Measurements from ENCODE around the gene SBF2. TPM values are rescaled to one million over a fixed set of nuclear protein-coding genes. Genes with fewer than 3 reads are reported as not detected.
"Not testable (repeated sequence)": the region's sequence is repeated elsewhere in the genome, so short reads cannot be mapped to it uniquely, and the experiment has no call there.

Gene SBF2
- total RNA-seq, 1 donor from 2014 or later = 141 TPM

DNA sequence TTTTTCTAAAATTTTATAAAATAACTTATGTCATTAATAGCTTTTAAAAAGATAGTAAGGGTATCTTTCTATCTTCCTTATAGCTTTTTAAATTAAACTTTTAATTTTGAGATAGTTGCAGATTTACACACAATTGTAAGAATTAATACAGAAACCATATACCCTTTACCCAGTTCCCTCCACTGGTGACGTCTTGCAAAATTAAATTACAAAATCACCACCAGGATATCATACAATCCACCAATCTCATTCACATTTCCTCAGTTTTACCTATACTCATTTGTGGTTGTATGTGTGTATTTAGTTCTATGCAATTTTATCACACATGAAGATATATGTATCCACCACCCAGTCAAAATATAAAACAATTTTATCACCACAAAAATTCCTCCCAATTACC, 10.0 kb downstream of the SBF2 start:
- DNase-seq (ENCODE audit: low spot score) = no peak
- intact Hi-C loops (cut with DNase I) = no loop called here
- no peak for ATAC-seq

- intact Hi-C loops (cut with DNase I) = no loop called here
- DNase-seq (ENCODE audit: low spot score) = no peak
- ATAC-seq = no peak
Observed at GRCh38 chr11:10282117-10282516, 11.9 kb downstream of the SBF2 start.

DNA sequence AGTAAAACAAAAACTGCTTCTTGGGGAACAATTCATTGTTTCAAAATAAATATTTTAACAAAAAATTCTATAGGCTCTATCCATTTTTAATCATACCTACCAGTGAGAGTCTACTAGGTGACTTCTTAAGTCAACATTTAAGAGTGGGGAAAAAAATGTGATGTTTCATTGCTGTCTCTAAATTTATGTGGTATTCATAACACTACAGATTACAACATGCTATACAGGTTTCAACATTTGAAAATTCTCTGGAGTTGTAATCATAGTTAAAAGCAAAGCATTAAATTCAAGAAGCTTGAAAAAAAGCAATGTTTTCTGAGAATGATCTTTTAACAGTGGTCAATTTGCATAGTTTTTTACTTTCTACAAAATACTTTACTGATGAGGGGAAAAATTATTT, 18.3 kb downstream of the SBF2 start:
- ATAC-seq (no peak), DNase-seq (ENCODE audit: low spot score) (no peak)
- intact Hi-C loops (cut with DNase I) = no loop called here

- ATAC-seq = no peak
- DNase-seq (ENCODE audit: low spot score) = no peak
- intact Hi-C loops (cut with DNase I) = no loop called here
Observed at GRCh38 chr11:10274726-10275125, 19.3 kb downstream of the SBF2 start.

DNA sequence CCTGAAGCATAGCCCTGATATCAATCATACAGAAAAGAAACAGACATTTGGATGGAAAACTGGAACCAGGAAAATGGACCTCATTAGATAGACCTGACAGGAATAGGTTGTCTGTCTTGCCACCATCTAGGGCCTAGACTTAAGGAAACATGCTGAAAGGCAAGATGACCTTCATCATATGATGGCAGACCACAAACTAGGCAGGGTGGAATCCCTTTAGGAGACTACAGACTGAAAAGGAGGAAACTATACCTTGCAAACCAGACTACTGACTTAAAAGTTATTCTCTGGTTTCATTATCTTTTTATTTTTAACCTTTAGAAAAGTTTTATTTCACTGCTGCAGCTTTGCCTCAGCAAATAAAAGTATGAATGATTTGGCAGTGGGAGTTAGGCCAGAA, 20.3 kb downstream of the SBF2 start:
- ATAC-seq (no peak), DNase-seq (ENCODE audit: low spot score) (no peak)

DNA sequence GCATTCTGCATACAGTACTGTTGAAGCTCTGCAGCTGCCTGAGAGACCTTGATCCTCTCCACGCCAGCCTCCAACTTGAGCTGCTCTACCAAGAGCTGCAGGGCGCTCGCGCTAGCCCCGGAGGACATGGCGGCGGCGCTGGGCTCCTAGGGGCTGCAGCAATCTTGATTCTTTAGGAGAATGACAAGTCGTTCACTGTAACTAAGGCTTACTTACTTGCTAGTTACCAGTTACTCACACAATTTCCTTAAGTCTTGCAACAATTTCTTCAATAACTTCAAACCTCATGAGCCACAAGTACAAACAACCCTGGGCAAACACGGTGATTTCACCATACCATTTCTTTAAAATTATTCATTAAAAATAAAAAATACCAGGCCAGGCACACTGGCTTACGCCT, 21.9 kb downstream of the SBF2 start:
- no peak for ATAC-seq

More for the DNA sequence above, 20.3 kb downstream of the SBF2 start:
- intact Hi-C loops (cut with DNase I) = no loop called here

DNA sequence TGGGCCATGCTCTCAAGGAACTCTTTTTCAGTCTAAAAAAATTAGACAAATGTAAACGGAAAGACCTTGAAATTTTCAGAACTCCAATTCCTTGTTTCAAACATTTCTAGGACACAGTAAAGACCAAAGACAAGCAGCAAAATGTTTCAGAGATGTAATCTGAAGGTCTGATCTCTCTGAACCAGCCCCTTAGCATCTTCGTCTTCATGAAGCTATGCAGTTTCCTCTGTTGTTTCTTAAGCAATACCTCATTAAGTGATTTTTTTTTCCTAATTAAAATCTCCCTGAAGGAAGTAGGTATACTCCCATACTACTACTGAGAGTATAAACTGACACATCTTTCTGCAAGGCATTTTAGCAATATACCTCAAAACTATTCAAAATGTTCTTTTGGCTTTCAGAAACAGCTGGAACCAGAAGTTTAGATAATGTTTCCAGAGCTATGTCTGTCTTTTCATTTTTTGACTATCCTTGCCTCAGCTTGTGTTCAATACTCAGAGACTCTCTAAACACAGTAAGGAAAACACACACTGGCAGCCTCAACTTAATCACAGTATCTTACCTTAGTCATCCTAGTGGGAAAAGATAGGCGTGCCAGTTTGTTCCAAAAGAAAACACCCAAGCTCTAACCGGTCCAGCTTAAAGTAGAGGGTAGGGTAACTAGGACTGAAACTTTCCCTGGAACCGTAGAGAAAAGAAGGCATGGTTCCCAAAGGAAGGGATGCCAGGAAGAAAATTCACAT, 25.1 kb downstream of the SBF2 start:
- ATAC-seq = no peak
- no peak for DNase-seq (ENCODE audit: low spot score)
- intact Hi-C loops (cut with DNase I) = no loop called here

More for the DNA sequence above, 21.9 kb downstream of the SBF2 start:
- no peak for DNase-seq (ENCODE audit: low spot score)
- intact Hi-C loops (cut with DNase I) = no loop called here

- ATAC-seq (no peak), DNase-seq (ENCODE audit: low spot score) (no peak)
- intact Hi-C loops (cut with DNase I) = no loop called here
Observed at GRCh38 chr11:10267821-10268220, 26.2 kb downstream of the SBF2 start.

DNA sequence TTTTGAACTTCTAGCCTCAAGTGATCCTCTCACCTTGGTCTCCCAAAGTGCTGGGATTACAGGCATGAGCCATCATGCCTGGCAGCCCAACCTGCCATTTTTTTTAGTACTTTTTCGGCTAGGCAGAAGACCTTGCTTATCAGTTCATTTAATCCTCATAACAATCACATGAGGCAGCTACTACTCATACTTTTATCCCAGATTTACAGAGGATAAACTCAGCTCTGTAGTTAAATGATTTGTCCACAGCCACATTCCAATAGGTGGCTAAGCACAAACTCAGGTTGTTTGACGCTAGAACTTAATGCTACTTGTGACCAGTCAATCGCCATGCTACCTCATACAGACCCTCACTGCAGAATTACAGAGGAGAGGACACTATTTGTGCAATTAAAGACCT, 28.1 kb downstream of the SBF2 start:
- ATAC-seq (no peak), DNase-seq (ENCODE audit: low spot score) (no peak)
- intact Hi-C loops (cut with DNase I) = no loop called here

GRCh38 chr11:10264716-10265115, 29.3 kb downstream of the SBF2 start:
- intact Hi-C loops (cut with DNase I); ATAC-seq; DNase-seq (ENCODE audit: low spot score): not testable (repeated sequence)

- DNase-seq (ENCODE audit: low spot score) (no peak), ATAC-seq (no peak)
- intact Hi-C loops (cut with DNase I) = no loop called here
Observed at GRCh38 chr11:10263929-10264328, 30.1 kb downstream of the SBF2 start.

DNA sequence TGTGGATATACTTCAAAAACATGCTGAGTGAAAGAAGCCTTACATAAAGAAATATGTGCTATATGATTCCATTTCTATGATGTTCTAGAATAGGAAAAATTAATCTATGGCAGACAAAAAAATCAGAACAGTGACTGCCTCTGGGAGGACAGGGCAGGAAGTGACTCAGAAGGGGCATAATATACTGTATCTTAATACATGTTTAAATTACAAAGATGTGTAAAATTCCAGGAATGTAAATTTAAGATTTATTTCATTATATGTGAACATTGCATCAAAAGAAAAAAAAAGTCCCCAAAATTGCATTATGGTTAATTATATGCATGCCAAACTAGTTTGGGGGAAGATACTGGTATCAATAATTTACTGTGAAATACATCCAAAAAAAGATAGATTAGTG, 32.2 kb downstream of the SBF2 start:
- no peak for ATAC-seq
- no peak for DNase-seq (ENCODE audit: low spot score)
- intact Hi-C loops (cut with DNase I) = no loop called here

DNA sequence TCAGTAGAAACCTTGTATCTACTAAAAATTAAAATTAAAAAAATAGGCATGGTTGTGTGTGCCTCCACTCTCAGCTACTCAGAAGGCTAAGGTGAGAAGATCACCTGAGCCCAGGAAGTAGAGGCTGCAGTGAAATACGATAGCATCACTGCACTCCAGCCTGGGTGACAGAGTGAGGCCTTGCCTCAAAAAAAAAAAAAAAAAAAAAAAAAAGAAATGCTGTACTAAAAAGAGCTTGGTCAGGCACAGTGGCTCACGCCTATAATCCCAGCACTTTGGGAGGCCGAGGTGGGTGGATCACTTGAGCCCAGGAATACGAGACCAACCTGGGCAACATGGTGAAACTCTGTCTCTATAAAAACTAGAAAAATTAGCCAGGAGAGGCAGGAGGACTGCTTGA, 36.5 kb downstream of the SBF2 start:
- intact Hi-C loops (cut with DNase I) = no loop called here

GRCh38 chr11:10255388-10256125, 38.5 kb downstream of the SBF2 start:
- DNase-seq (ENCODE audit: low spot score) (no peak), ATAC-seq (no peak)
- intact Hi-C loops (cut with DNase I) = no loop called here

More for the DNA sequence above, 36.5 kb downstream of the SBF2 start:
- DNase-seq (ENCODE audit: low spot score) (no peak), ATAC-seq (no peak)

DNA sequence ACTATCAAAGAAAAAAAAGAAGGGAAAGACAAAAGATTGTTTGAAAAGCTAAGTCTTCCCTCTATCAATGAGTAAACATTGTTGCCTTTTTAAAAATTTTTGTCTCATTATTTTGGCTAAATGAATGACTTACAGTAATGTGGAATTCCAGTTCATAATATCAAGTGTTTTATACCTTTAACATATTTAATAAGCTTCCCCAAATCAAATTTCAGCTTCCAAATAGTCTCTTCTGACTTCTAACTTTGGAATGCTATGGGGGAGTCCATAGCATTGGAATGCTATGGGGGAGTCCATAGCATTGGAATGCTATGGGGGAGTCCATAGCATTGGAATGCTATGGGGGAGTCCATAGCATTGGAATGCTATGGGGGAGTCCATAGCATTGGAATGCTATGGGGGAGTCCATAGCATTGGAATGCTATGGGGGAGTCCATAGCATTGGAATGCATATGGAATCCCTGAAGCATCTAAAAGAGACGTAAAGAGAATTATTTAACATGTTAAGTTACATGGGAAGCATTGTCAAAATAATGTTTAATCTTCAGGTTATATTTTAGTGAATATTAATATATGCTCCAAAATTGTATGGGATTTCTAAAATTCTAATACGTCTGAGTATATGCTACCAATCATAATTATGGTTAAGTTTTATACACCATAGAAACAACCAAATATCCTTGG, 44.4 kb downstream of the SBF2 start:
- intact Hi-C loops (cut with DNase I); DNase-seq (ENCODE audit: low spot score); ATAC-seq: not testable (repeated sequence)

DNA sequence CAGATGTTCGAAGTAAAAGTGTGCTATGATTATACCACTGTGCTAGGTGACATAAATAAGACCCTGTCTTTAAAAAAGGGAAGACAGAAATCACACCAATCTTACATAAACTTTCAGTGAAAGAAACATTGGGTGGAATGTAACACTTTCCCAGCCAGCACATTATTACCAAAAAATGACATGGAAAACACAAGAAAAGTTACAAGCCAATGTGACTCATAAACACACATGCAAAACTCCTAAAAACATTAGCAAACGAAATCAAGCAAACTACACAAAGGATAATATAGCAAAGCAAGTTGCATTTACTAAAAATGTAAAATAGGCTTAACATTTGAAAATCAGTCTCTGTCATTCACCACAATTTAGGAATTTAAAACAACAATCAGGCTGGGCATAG, 47.0 kb downstream of the SBF2 start:
- ATAC-seq (no peak), DNase-seq (ENCODE audit: low spot score) (no peak)
- intact Hi-C loops (cut with DNase I) = no loop called here

- intact Hi-C loops (cut with DNase I) = no loop called here
- DNase-seq (ENCODE audit: low spot score) (no peak), ATAC-seq (no peak)
Observed at GRCh38 chr11:10243896-10244575, 50.0 kb downstream of the SBF2 start.

DNA sequence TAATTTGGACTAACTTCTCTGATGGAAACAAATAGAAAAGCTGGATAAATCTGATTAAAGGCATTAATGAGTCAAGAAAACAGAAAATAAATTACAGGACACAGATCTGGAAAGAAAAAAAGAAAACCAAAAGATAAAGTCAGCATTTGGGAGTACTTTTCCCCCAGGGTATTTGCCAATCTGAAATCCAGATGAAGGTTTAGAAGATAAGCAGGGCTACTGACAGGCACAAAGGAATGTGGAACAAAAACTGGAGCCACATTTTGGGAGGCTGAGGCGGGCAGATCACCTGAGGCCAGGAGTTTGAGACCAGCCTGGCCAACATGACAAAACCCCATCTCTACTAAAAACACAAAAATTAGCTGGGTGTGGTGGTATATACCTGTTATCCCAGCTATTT, 57.2 kb downstream of the SBF2 start:
- intact Hi-C loops (cut with DNase I) = no loop called here
- ATAC-seq (no peak), DNase-seq (ENCODE audit: low spot score) (no peak)

DNA sequence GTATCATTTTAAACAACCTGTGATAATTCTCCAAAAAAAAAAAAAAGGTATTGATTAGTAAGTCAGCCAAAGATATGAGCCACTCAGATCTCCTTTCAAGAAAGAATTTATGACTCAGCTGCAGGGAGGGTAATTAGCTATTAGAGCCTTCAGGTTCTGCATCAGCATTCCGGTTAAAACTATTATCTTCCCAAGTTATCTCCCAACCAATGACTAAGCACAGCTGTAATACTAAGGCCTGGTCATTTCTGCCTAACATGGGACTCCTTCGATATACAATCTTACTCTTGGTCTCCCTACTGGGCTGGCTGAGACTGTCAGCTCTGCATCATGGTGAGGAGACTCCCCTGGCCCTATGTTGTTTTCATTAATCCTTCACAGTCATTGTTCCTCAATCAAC, 60.4 kb downstream of the SBF2 start:
- DNase-seq (ENCODE audit: low spot score) (no peak), ATAC-seq (no peak)
- intact Hi-C loops (cut with DNase I) = no loop called here

- intact Hi-C loops (cut with DNase I) = no loop called here
- ATAC-seq = no peak
- DNase-seq (ENCODE audit: low spot score) = no peak
Observed at GRCh38 chr11:10232756-10233155, 61.3 kb downstream of the SBF2 start.

Data from sciatic nerve (tissue), 2 donors.